HG03066 (cell line): ENCODE measurements around the gene RIC8B.

Source experiments
- ATAC-seq: cut with Tn5 transposase; IDR thresholded peaks from one replicate; pipeline ENCODE4 v1.9.1; 2021; ENCODE audit warnings: low read depth; ENCODE audit not compliant: unreplicated experiment

Gene RIC8B

GRCh38 chr12:106758349-106759110 is 16.0 kb upstream of the RIC8B start:
- no peak for ATAC-seq

- ATAC-seq: no peak
Measured at GRCh38 chr12:106759526-106760183, 14.8 kb upstream of the RIC8B start.

GRCh38 chr12:106760184-106760531 is 14.3 kb upstream of the RIC8B start:
- peak; percentile 99 for ATAC-seq

- ATAC-seq: no peak
Measured at GRCh38 chr12:106764220-106764619, 10.3 kb upstream of the RIC8B start.

- ATAC-seq: no peak
Measured at GRCh38 chr12:106764738-106765137, 9.7 kb upstream of the RIC8B start.

- no peak for ATAC-seq
Measured at GRCh38 chr12:106766393-106766826, 8.1 kb upstream of the RIC8B start.

- no peak for ATAC-seq
Measured at GRCh38 chr12:106767206-106767605, 7.3 kb upstream of the RIC8B start.

- no peak for ATAC-seq
Measured at GRCh38 chr12:106767954-106768822, 6.3 kb upstream of the RIC8B start.

GRCh38 chr12:106769078-106769477 is 5.4 kb upstream of the RIC8B start:
- ATAC-seq: no peak

GRCh38 chr12:106769546-106769945 is 4.9 kb upstream of the RIC8B start:
- no peak for ATAC-seq

GRCh38 chr12:106771425-106771824 is 3.1 kb upstream of the RIC8B start:
- no peak for ATAC-seq

- no peak for ATAC-seq
Measured at GRCh38 chr12:106773286-106774004, 1.0 kb upstream of the RIC8B start.

GRCh38 chr12:106774808-106775524 is 484 bp downstream of the RIC8B start:
- ATAC-seq: peak; percentile 9

GRCh38 chr12:106776897-106777296 is 2.4 kb downstream of the RIC8B start:
- no peak for ATAC-seq

GRCh38 chr12:106780010-106780631 is 5.6 kb downstream of the RIC8B start:
- no peak for ATAC-seq

GRCh38 chr12:106782619-106783018 is 8.1 kb downstream of the RIC8B start:
- ATAC-seq: no peak

- no peak for ATAC-seq
Measured at GRCh38 chr12:106783515-106783914, 9.0 kb downstream of the RIC8B start.

GRCh38 chr12:106790020-106790419 is 15.5 kb downstream of the RIC8B start:
- ATAC-seq: no peak

- no peak for ATAC-seq
Measured at GRCh38 chr12:106791531-106791930, 17.0 kb downstream of the RIC8B start.

- no peak for ATAC-seq
Measured at GRCh38 chr12:106794369-106794768, 19.9 kb downstream of the RIC8B start.
